ENCODE data around the gene TENT5C.

- TF ChIP-seq RAD21 (IDR thresholded peaks at IDR 0.05; ENCODE audit: insufficient read depth, low read depth, low read length): no peak
- no peak for TF ChIP-seq EZH2 (IDR thresholded peaks at IDR 0.05; ENCODE audit: borderline replicate concordance, control insufficient read depth, low read depth, low read length)
- no peak for TF ChIP-seq DPF2 (IDR thresholded peaks at IDR 0.05)
- no peak for TF ChIP-seq POLR2AphosphoS5 (IDR thresholded peaks at IDR 0.05; ENCODE audit: low read length)
- TF ChIP-seq CTCF (IDR thresholded peaks at IDR 0.05 in 2 of 3, conservative IDR thresholded peaks at IDR 0.05 in 1 of 3; ENCODE audit: control insufficient read depth in 2 of 3, extremely low read depth in 1 of 3, insufficient read depth in 1 of 3, low read depth in 3 of 3, low read length in 3 of 3): no peak
- no peak for TF ChIP-seq POLR2AphosphoS2 (IDR thresholded peaks at IDR 0.05; ENCODE audit: low read depth, low read length)
- no peak for TF ChIP-seq MXI1 (IDR thresholded peaks at IDR 0.05; ENCODE audit: low read depth, low read length)
- TF ChIP-seq ZBTB40 (IDR thresholded peaks at IDR 0.05; ENCODE audit: borderline replicate concordance): no peak
- TF ChIP-seq RFX5 (IDR thresholded peaks at IDR 0.05; ENCODE audit: low read depth, low read length): no peak
- TF ChIP-seq, protein P1, sequence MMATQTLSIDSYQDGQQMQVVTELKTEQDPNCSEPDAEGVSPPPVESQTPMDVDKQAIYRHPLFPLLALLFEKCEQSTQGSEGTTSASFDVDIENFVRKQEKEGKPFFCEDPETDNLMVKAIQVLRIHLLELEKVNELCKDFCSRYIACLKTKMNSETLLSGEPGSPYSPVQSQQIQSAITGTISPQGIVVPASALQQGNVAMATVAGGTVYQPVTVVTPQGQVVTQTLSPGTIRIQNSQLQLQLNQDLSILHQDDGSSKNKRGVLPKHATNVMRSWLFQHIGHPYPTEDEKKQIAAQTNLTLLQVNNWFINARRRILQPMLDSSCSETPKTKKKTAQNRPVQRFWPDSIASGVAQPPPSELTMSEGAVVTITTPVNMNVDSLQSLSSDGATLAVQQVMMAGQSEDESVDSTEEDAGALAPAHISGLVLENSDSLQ (IDR thresholded peaks at IDR 0.05): no peak
- no peak for TF ChIP-seq CBX5 (IDR thresholded peaks at IDR 0.05; ENCODE audit: low read depth)
- TF ChIP-seq GABPA (IDR thresholded peaks at IDR 0.05; ENCODE audit: low read depth): no peak
- no peak for TF ChIP-seq FOXM1 (IDR thresholded peaks at IDR 0.05; ENCODE audit: low read depth, low read length)
- no peak for TF ChIP-seq POLR2A (IDR thresholded peaks at IDR 0.05; ENCODE audit: low read depth, low read length)
These were observed 42.2 kb downstream of the TENT5C start for GRCh38 chr1:117648015-117648414.

All from GM12878 (cell line).